T-helper 9 cell (primary cell): ENCODE data around the gene LITAF.
"Not testable (repeated sequence)": the region's sequence is repeated elsewhere in the genome, so short reads cannot be mapped to it uniquely, and the experiment has no call there.

Source experiments
- DNase-seq: peaks from one replicate; pipeline ENCODE4 v3.0.0-alpha.2; 2020

LITAF gene

GRCh38 chr16:11597235-11598095 is 10.7 kb upstream of the LITAF start:
- no peak for DNase-seq

- no peak for DNase-seq
Measured at GRCh38 chr16:11596572-11597226, 10.0 kb upstream of the LITAF start.

DNA sequence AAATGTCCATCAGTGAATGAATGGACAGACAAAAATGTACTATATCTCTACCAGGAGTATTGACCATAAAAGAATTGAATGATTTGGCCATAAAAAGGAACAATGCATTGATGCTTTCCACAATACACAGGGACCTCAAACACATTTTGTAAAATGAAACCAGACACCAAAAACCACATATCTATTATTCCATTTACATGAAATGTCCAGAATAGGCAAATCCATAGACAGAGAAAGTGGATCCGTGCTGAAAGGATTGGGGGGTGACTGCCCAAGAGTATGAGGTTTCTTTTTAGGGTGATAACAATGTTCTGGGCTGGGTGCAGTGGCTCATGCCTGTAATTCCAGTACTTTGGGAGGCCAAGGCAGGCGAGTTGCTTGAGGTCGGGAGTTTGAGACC is 6.9 kb upstream of the LITAF start:
- no peak for DNase-seq

GRCh38 chr16:11593076-11593475 is 6.4 kb upstream of the LITAF start:
- DNase-seq, result not testable (repeated sequence)

- DNase-seq, result not testable (repeated sequence)
Measured at GRCh38 chr16:11591630-11592029, 4.9 kb upstream of the LITAF start.

GRCh38 chr16:11589198-11589550 is 2.5 kb upstream of the LITAF start:
- DNase-seq, result no peak

DNA sequence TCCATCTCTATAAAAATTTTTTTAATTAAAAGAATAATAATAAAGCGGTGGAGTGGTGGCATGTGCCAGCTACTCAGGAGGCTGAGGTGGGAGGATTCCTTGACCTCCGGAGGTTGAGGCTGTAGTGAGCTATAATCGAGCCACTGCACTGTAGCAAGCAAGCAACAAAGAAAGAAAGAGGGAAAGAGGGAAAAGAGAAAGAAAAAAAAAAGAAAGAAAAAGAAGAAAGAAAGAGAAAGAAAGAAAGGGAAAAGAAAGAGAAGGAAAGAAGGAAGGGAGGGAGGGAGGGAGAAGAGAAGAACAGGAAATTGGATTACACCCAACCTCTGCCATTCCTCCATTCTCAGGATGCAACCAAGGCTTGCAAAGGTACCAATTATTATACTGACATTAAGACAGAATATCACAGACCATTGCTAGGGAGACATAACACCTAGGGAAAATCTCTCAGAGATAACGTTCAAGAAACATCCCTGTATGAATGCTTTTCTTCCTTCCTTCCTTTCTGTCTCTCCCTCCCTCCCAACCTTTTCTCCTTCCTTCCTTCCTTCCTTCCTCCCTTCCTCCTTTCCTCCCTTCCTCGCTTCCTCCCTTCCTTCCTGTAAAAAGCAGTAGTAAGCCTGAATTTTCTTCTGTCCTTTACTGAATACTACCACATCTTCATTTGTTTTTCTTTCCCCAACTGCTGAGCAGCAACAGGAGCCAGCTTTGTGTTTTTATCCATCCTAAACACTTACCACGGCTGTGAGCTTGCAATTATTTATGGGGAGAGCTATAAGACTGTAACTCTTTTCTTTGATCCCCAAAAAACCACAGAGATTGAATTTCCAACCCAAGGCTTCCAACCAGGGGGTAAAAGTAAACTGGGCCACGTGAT is 1.8 kb upstream of the LITAF start:
- DNase-seq, result no peak

DNA sequence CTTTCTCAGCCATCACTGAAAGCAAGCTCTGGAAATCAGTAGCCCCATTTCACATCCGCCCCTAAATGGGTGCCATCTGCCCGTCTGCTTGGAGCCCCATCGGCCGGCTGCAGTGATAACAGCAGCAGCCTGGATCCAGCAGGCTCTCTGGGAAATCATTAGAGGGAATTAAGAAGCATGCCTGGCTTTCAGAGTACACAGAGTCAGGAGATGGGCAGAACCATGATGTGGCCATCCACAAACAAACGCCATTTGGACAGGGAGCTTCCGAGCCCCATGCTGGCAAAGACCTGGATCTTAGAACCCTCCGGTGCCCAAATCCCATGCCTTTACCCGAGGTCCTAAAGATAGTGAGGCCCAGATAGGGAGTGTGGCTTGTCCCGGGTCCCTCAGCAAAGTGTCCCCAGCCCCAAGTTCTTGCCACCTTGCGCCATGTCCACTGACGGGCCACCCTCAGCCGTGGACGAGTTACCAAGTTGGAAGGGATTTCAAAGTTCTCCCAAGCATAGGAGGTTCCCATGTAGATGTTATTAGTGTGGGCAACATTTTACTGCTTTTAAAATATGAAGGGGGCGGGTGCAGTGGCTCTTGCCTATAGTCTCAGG is 1.0 kb upstream of the LITAF start:
- DNase-seq, result no peak

- no peak for DNase-seq
Measured at GRCh38 chr16:11586378-11586855, 302 bp downstream of the LITAF start.

- no peak for DNase-seq
Measured at GRCh38 chr16:11585460-11586377, 1.0 kb downstream of the LITAF start.

DNA sequence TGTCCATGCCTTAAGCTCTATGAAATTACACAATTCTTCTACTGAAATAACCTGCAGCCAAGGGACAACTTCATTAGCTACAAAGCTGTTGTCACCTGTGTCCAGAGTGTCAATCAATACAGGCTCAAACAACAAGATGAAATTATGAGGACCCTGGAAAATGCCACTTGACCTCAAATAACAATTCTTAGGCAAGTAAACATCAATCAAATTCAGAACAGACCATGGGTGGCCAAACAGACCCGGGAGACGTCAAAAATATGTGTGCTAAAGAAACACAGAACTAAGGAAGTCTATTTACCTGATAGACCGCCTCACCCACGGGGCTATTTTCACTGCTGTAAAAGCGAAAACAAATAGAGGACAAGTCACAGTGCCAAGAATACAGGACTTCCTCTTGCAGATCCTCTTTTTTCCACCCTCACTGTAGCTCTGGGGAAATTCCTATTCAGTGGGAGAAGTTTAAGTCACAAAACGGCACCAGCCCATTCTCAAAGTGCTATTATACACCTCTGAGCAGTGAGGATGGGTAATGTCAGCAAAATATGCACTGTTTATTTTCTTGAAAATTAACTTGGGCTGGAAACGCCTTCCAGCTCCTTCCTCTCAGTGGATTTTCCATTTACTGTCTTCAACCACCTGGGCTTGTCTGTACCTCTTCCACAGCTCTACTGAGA is 2.7 kb downstream of the LITAF start:
- no peak for DNase-seq

- no peak for DNase-seq
Measured at GRCh38 chr16:11583166-11583565, 3.6 kb downstream of the LITAF start.

DNA sequence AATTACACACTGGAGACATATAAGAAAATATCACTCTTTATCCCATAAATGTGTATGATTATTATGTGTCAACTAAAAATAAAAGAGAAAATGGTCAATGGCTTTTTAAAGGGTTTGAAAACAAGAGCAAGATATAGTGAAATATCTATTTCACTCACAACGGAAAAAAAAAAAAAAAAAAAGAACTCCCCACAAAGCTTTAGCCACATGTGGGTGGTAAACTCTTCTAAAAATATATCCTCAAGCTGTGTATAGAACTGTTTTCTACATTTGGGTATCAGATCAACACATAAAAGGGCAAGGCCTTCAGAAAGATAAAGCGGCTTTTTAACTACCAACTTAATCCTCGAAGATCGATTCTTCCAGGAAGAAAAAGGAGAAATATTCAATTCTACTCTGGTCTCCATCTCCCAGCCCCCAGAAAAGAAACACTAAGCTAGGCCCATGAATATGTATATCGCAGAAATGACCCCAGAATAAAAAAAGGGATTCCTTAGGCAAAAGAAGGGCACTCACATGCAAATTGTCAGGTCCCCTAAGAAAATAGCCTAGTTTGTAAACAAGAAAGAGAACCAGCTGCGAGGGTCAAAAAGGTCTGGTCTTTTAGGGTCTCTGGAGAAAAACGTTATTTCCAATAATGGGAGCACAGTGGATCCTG is 4.4 kb downstream of the LITAF start:
- DNase-seq, result no peak

- no peak for DNase-seq
Measured at GRCh38 chr16:11581678-11582077, 5.0 kb downstream of the LITAF start.

DNA sequence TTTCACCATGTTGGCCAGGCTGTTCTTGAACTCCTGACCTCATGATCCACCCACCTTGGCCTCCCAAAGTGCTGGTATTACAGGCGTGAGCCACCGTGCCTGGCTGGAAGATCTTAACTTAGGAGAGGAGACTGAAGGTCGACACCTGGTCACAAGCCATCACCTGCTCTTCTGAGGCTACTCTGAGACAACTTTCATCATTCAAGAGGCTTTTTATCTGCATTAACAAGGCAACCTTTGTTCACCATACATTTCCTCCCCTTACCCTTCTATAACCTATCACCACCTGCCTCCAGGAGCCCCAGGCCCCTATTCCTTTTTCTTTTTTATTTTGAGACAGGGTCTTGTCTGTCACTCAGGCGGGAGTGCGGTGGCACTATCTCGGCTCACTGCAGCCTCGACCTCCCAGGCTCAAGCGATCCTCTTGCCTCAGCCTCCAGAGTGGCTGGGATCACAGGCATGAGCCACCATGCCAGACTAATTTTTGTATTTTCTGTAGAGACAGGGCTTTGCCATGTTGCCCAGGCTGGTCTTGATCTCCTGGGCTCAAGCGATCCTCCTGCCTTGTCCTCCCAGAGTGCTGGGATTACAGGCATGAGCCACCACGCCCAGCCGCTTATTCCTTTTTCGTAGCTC is 6.2 kb downstream of the LITAF start:
- no peak for DNase-seq

DNA sequence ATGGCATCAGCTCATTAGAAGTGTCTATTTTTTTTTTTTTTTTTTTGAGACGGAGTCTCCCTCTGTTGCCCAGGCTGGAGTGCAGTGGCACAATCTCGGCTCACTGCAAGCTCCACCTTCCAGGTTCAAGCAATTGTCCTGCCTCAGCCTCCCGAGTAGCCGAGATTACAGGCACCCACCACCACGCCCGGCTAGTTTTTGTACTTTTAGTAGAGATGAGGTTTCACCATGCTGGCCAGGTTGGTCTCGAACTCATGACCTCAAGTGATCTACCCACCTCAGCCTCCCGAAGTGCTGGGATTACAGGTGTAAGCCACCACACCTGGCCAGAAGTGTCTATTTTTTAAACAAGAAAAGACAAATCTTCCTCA is 9.4 kb downstream of the LITAF start:
- not testable (repeated sequence) for DNase-seq

DNA sequence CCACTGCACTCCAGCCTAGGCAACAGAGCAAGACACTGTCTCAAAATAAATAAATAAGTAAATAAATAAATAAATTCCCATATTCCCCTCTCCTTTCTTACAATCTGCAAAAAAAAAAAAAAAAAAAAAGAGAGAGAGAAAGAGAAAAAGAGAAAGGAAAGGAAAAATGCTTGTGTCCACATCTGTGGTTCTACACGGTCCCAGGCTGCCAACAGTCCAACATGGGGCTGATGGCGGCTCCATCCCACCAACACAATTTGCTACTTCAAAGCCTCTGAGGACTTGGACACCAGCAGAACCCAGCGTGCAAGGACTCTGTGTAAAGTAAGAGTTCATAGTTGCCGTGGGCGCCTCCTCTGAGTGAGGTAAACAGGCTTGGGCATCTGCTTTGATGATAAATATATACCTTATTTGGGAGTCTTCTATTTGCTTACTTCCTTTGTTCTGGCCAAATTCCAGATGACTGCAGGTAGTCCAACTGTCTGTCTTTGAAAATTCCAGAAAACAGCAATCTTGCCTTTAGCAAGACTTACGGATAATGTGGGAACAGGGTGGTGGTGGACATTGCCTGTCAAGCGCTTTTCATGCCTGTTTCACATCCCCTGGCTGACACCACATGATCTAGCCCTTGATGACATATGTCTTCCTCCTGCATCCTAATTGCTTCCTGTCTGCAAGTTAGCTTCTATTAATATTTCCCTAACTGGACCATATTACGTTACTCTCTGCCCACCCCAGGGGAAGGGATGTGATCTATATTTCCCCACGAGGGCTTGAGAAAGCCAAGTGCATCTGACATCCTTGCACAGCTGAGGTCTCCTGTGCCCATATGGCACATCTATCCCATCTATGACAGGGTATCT is 10.1 kb downstream of the LITAF start:
- no peak for DNase-seq

DNA sequence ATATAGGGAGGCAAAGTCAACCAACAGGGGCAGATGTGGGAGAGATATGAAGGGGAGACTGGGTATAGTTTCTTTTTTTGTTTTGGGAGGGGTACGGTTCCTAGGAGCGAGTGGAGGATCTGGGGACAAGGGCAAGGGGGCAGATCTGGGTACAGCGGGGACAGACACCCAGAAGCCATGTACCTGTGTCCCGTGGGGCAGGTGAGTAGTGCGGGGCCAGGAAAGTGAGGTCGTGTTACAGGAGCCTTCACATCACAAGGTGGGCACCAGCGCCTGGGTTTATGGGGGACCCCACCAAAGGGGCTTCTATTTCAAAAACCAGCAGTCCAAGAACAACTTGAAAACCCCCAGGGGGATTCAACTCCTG is 11.5 kb downstream of the LITAF start:
- no peak for DNase-seq
